HepG2 (cell line): ENCODE measurements around the gene COPZ2. TPM values are rescaled to one million over a fixed set of nuclear protein-coding genes. Genes with fewer than 3 reads are reported as not detected.

Experiments used
- BCLAF1 ChIP-seq: fragments of 450-650 bp; IDR thresholded peaks from 2 replicates; pipeline ENCODE4 v1.6.1; 2017; ENCODE audit warnings: mild to moderate bottlenecking
- CBX5 ChIP-seq: sonication (generic); formaldehyde crosslinking; IDR thresholded peaks from 2 replicates; pipeline ENCODE4 v1.4.0; 2020; ENCODE audit warnings: missing genetic modification reagents, borderline replicate concordance
- E2F1 ChIP-seq: sonication (generic); formaldehyde crosslinking; IDR thresholded peaks from 2 replicates; pipeline ENCODE4 v1.5.0; 2020; ENCODE audit warnings: missing genetic modification reagents
- ELF4 ChIP-seq: sonication (generic); formaldehyde crosslinking; IDR thresholded peaks from 2 replicates; pipeline ENCODE4 v1.5.0; 2020; ENCODE audit warnings: missing genetic modification reagents, mild to moderate bottlenecking, moderate library complexity, borderline replicate concordance
- EP300 ChIP-seq, 3 experiments: sonication (generic) in 1 of 3; formaldehyde crosslinking in 1 of 3; IDR thresholded peaks; 2 replicates each; pipeline versions ENCODE4 v1.5.1 to v1.6.1; 2011 to 2020; ENCODE audit warnings: low read depth in 2 of 3, low read length in 2 of 3, borderline replicate concordance in 1 of 3, improper control_type of control experiment in 1 of 3, mild to moderate bottlenecking in 1 of 3, missing genetic modification reagents in 1 of 3, moderate library complexity in 1 of 3
- GLI4 ChIP-seq: sonication (generic); formaldehyde crosslinking; IDR thresholded peaks from 2 replicates; pipeline ENCODE4 v1.5.1; 2020; ENCODE audit warnings: missing genetic modification reagents, mild to moderate bottlenecking, moderate library complexity, borderline replicate concordance
- GMEB2 ChIP-seq: IDR thresholded peaks from 2 replicates; pipeline ENCODE4 v1.6.1; 2016; ENCODE audit warnings: missing biosample characterization, missing genetic modification reagents, low read depth
- HMG20B ChIP-seq: conservative IDR thresholded peaks from 2 replicates; pipeline ENCODE4 v1.6.1; 2016; ENCODE audit warnings: missing genetic modification reagents, missing compliant biosample characterization
- HOXD1 ChIP-seq: sonication (generic); formaldehyde crosslinking; IDR thresholded peaks from 2 replicates; pipeline ENCODE4 v1.5.0; 2020; ENCODE audit warnings: missing genetic modification reagents
- KLF16 ChIP-seq, 2 experiments: sonication (generic) in 1 of 2; formaldehyde crosslinking in 1 of 2; IDR thresholded peaks; 2 replicates each; pipeline versions ENCODE4 v1.6.1 to v1.8.0; 2016 to 2023; ENCODE audit warnings: missing genetic modification reagents in 2 of 2, missing compliant biosample characterization in 1 of 2
- MYPOP ChIP-seq: sonication (generic); formaldehyde crosslinking; IDR thresholded peaks from 2 replicates; pipeline ENCODE4 v1.8.1; 2023; ENCODE audit warnings: mild to moderate bottlenecking, moderate library complexity, missing genetic modification reagents
- NCOA2 ChIP-seq: sonication (generic); formaldehyde crosslinking; IDR thresholded peaks from 2 replicates; pipeline ENCODE4 v1.8.0; 2022; ENCODE audit warnings: inconsistent platforms
- NFKBIZ ChIP-seq: IDR thresholded peaks from 2 replicates; pipeline ENCODE4 v1.6.1; 2018; ENCODE audit warnings: missing genetic modification reagents, missing compliant biosample characterization
- PLSCR1 ChIP-seq: sonication (generic); formaldehyde crosslinking; IDR thresholded peaks from 2 replicates; pipeline ENCODE4 v1.5.0; 2020; ENCODE audit warnings: missing genetic modification reagents, mild to moderate bottlenecking, borderline replicate concordance
- POLR2A ChIP-seq, 2 experiments: IDR thresholded peaks; 2 replicates each; pipeline ENCODE4 v1.6.1; 2011; ENCODE audit warnings: low read depth in 2 of 2, low read length in 2 of 2, mild to moderate bottlenecking in 1 of 2, moderate library complexity in 1 of 2; ENCODE audit not compliant: insufficient read depth in 1 of 2
- RCOR2 ChIP-seq: IDR thresholded peaks from 2 replicates; pipeline ENCODE4 v1.6.1; 2016; ENCODE audit warnings: missing biosample characterization, missing genetic modification reagents
- RFX3 ChIP-seq: IDR thresholded peaks from 2 replicates; pipeline ENCODE4 v1.6.1; 2016; ENCODE audit warnings: missing biosample characterization, missing genetic modification reagents
- ZC3H4 ChIP-seq: sonication (generic); formaldehyde crosslinking; IDR thresholded peaks from 2 replicates; pipeline ENCODE4 v1.4.0; 2020; ENCODE audit warnings: missing genetic modification reagents, borderline replicate concordance
- ZNF333 ChIP-seq: sonication (generic); formaldehyde crosslinking; IDR thresholded peaks from 2 replicates; pipeline ENCODE4 v1.4.0; 2020; ENCODE audit warnings: mild to moderate bottlenecking, missing genetic modification reagents, borderline replicate concordance
- ZNF607 ChIP-seq: sonication (generic); formaldehyde crosslinking; IDR thresholded peaks from 2 replicates; pipeline ENCODE4 v1.5.1; 2020; ENCODE audit warnings: missing genetic modification reagents, mild to moderate bottlenecking, borderline replicate concordance
- ZNF615 ChIP-seq: sonication (generic); formaldehyde crosslinking; IDR thresholded peaks from 2 replicates; pipeline ENCODE4 v1.5.0; 2020; ENCODE audit warnings: mild to moderate bottlenecking, missing genetic modification reagents, borderline replicate concordance
- ZNF749 ChIP-seq: sonication (generic); formaldehyde crosslinking; IDR thresholded peaks from 2 replicates; pipeline ENCODE4 v1.8.0; 2022; ENCODE audit warnings: mild to moderate bottlenecking, missing genetic modification reagents, moderate library complexity, borderline replicate concordance
- polyA plus RNA-seq, 8 experiments: library from polyadenylated mRNA; depleted of rRNA in 3 of 8; stranded (reverse) in 7 of 8; unstranded in 1 of 8; fragments of >200 nt; fragmentation: Illumina TruSeq in 4 of 8; extraction: Trizol in 4 of 8; gene quantifications; 2 replicates each; pipeline versions ENCODE4 v1.2.1 to v1.2.3, GENCODE V29; 2011 to 2016; ENCODE audit warnings: low read depth in 4 of 8, missing spikeins in 1 of 8, mixed read lengths in 1 of 8; ENCODE audit not compliant: insufficient read depth in 1 of 8
- total RNA-seq, 5 experiments: library from RNA; depleted of rRNA; stranded (reverse); fragments of >200 nt; fragmentation: Illumina TruSeq; extraction: Trizol; gene quantifications; 2 replicates each; pipeline ENCODE4 v1.2.3, GENCODE V29; 2016; ENCODE audit warnings: low read depth in 1 of 5

Gene COPZ2
- total and polyA plus RNA-seq, 2 of the 13 experiments (the other 11 are each of a cell fraction or from before 2014, with no cell fraction given): 0.61 to 1.5 TPM

- TF ChIP-seq GMEB2 (no peak), NCOA2 (CRISPR knock-in tag) (no peak; the same call in 1 of the 2 replicates), ZNF607 (no peak; the same call in 1 of the 2 replicates), GLI4 (CRISPR knock-in tag) (peak; percentile 88; the same call in 1 of the 2 replicates), CBX5 (CRISPR knock-in tag) (no peak), EP300 (IDR thresholded peaks at IDR 0.05; ENCODE audit: low read depth in 2 of 2, low read length in 2 of 2) (no peak), EP300 (CRISPR knock-in tag; IDR thresholded peaks at IDR 0.05; ENCODE audit: borderline replicate concordance) (no peak), MYPOP (no peak), HMG20B (no peak; the same call in 1 of the 2 replicates), POLR2A (IDR thresholded peaks at IDR 0.05; ENCODE audit: insufficient read depth in 1 of 2, low read depth in 2 of 2, low read length in 2 of 2) (no peak), RFX3 (no peak), ZNF615 (no peak), PLSCR1 (CRISPR knock-in tag) (no peak), KLF16 (CRISPR knock-in tag; IDR thresholded peaks at IDR 0.05) (no peak), BCLAF1 (no peak), NFKBIZ (no peak), RCOR2 (CRISPR knock-in tag) (no peak), ZNF749 (CRISPR knock-in tag) (peak; percentile 62; the same call in 1 of the 2 replicates), ELF4 (CRISPR knock-in tag) (no peak), ZC3H4 (CRISPR knock-in tag) (no peak), HOXD1 (CRISPR knock-in tag) (no peak), ZNF333 (no peak), E2F1 (CRISPR knock-in tag) (no peak)
Measured at GRCh38 chr17:48037036-48037837, at the start of gene COPZ2 (continued).
